Neutrophil (primary cell): ENCODE data around the gene EBF3.

Experiments
- H3K27ac ChIP-seq: fragments of 200-600 bp; sonication (generic); 2 replicates; pipeline ENCODE4 v1.5.1; 2016; ENCODE audit warnings: mild to moderate bottlenecking, moderate library complexity
- H3K27me3 ChIP-seq: fragments of 200-600 bp; sonication (generic); 2 replicates; pipeline ENCODE4 v1.6.0; 2016; ENCODE audit warnings: mild to moderate bottlenecking
- H3K36me3 ChIP-seq: fragments of 200-600 bp; sonication (generic); 2 replicates; pipeline ENCODE4 v1.5.1; 2017
- H3K4me1 ChIP-seq, 2 experiments: fragments of 200-600 bp in 1 of 2; sonication (generic) in 1 of 2; 1 replicate in 1 of 2; 2 replicates in 1 of 2; pipeline versions ENCODE4 v1.5.1 to v1.6.1; 2013 to 2016; ENCODE audit warnings: low read depth in 1 of 2, low read length in 1 of 2, mild to moderate bottlenecking in 1 of 2, moderate library complexity in 1 of 2; ENCODE audit not compliant: control insufficient read depth in 1 of 2, insufficient read depth in 1 of 2
- H3K4me3 ChIP-seq, 2 experiments: fragments of 200-600 bp in 1 of 2; sonication (generic) in 1 of 2; 1 replicate in 1 of 2; 2 replicates in 1 of 2; pipeline ENCODE4 v1.5.1; 2013 to 2016; ENCODE audit warnings: low read depth in 1 of 2, low read length in 1 of 2, mild to moderate bottlenecking in 1 of 2, moderate library complexity in 1 of 2
- H3K9me3 ChIP-seq: fragments of 200-600 bp; sonication (generic); 2 replicates; pipeline ENCODE4 v1.5.1; 2016
- TF ChIP-seq, protein P1 (sequence below): fragments of 200-600 bp; sonication (generic); IDR thresholded peaks from 2 replicates; pipeline ENCODE4 v1.5.1; 2016; ENCODE audit warnings: antibody characterized with exemption

EBF3 gene

DNA sequence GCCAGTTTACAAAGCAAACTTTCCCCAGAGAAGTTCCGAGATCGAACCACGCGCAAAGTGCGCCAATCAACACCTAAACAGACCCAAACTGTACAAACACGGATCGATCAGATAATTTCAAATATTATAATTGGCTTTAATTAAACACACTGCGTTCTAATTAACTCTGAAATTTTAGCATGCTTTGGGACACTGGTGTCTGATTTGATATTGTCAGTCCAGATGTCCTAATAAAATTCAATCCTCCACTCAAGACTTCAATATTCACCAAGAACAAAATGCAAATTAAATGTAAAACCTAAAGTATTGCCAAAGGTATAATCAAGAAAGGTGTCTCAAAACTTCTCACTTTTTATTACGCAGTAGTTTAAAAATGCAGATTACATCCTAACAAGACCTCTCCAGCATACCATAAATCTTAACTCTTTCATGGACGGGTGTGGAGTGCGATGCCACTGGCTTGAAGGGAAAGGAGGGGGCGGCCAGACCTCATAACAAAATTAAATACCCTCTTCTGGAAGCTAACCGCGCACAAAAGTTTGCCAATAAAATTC, 5.9 kb upstream of the EBF3 start:
- no peaks in the 10 kb centered on the region for H3K9me3 ChIP-seq
- no peak overlapping the region for H3K4me3 ChIP-seq
- peaks cover 100% of the 10 kb centered on the region for H3K27me3 ChIP-seq
- H3K4me1 ChIP-seq = peaks cover 0 to 3% of the 10 kb centered on the region in 2 experiments
- no peak overlapping the region for H3K27ac ChIP-seq
- H3K36me3 ChIP-seq = no peaks in the 10 kb centered on the region
- TF ChIP-seq, protein P1, sequence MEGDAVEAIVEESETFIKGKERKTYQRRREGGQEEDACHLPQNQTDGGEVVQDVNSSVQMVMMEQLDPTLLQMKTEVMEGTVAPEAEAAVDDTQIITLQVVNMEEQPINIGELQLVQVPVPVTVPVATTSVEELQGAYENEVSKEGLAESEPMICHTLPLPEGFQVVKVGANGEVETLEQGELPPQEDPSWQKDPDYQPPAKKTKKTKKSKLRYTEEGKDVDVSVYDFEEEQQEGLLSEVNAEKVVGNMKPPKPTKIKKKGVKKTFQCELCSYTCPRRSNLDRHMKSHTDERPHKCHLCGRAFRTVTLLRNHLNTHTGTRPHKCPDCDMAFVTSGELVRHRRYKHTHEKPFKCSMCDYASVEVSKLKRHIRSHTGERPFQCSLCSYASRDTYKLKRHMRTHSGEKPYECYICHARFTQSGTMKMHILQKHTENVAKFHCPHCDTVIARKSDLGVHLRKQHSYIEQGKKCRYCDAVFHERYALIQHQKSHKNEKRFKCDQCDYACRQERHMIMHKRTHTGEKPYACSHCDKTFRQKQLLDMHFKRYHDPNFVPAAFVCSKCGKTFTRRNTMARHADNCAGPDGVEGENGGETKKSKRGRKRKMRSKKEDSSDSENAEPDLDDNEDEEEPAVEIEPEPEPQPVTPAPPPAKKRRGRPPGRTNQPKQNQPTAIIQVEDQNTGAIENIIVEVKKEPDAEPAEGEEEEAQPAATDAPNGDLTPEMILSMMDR = no peak

DNA sequence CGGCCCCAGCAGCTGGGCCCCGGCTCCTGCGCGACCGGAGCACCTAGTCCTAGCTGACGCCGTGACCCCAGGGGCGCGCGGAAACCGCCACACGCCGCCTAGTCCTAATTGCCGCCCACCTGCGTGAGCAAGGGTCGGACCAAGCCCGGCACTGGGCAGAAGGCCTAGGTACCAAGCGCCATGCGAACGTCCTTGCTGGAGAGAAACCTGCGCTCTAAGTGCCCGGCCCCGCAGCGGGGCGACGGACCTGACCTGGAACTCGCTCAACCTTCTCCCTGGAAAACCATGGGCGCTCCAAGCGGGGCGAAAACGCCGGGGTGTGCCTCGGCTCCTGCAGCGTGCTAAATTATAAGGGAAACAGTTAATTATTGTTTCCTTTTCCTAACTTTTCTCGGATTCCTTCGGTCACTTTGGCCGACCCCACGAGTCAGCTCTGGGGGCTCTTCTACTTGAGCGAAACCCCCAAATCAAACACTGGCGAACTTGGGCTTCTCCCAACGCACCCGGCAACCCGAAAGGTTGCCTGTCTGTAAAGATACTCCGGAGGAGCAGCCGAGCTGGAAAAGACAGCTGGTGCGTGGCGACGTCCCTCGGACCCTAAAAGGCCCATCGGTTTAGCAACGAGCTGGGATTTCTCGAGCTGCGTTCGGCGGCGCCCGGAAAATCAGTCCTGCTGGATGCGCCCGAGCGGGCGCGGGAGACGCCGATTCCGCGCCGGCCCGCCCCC, 5.3 kb upstream of the EBF3 start:
- Histone ChIP-seq H3K27me3 (peaks cover 100% of the 10 kb centered on the region), H3K27ac (no peak overlapping the region), H3K4me1 (peaks cover 0 to 3% of the 10 kb centered on the region in 2 experiments), H3K36me3 (no peaks in the 10 kb centered on the region), H3K4me3 (no peak overlapping the region), H3K9me3 (no peaks in the 10 kb centered on the region)
- TF ChIP-seq, protein P1 = no peak

DNA sequence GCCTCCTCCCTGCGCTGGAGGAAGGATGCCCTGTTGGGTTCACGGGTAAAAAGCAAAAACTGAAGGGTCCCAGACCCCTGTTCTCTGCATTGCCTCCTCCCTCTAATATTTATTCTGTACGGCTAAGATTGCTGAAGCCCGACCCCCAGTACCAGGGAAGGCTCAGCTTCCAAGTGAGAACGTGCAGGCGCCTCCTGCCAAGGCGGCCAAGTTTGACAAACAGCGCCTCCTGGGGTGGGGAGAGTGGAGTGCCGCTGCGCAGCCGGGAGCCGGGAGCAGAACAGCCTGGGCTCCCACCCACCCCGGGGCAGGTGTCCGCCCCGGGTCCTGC, 4.7 kb upstream of the EBF3 start:
- no peak overlapping the region for H3K4me3 ChIP-seq
- no peaks in the 10 kb centered on the region for H3K9me3 ChIP-seq
- H3K27ac ChIP-seq = no peak overlapping the region
- TF ChIP-seq, protein P1 = no peak
- no peaks in the 10 kb centered on the region for H3K36me3 ChIP-seq
- H3K4me1 ChIP-seq = peaks cover 0 to 3% of the 10 kb centered on the region in 2 experiments
- H3K27me3 ChIP-seq = peaks cover 100% of the 10 kb centered on the region

DNA sequence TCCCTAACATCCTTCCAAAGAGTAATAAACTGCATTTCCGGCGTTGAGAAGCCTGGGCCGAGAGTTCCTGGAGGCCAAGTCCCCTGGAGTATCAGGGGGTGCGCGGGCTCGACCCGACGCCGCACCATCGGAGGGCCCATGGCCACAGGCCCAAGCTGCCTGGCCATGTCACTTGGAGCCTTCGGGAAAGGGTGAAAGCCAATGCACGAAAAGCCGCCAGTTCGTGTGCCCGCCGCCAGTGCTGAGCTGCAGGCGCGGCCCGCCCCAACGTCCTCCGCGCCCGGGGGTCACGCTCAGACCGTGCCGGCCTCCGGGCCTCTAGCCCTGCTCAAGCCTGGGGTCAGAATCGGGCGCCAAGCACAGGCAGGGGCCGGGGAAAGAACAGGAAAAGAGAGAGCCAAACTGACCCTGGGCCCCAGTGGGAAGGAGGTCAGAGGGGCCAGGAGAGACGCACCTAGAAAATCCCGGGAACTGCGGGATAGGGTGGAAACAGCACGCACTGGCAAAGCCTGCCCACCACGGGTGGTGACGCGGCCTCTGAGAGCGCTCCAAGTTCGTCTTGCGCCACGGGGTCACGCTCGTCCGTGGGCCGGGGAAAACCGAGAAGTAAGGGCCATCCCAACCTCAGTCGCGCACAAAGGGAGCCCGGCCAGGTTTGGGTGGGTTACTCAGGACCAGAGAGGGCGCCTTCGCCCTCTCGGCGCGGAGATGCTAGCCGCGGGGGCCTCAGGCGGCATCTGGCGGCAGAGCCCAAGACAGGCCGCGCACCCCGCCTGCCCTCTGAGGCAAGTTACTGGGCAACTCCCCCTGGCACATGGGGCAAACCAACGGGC, 4.2 kb upstream of the EBF3 start:
- H3K27ac ChIP-seq = no peak overlapping the region
- H3K4me1 ChIP-seq = peaks cover 0 to 4% of the 10 kb centered on the region in 2 experiments
- TF ChIP-seq, protein P1 = no peak
- no peaks in the 10 kb centered on the region for H3K9me3 ChIP-seq
- H3K27me3 ChIP-seq = peaks cover 100% of the 10 kb centered on the region
- no peak overlapping the region for H3K4me3 ChIP-seq
- no peaks in the 10 kb centered on the region for H3K36me3 ChIP-seq

DNA sequence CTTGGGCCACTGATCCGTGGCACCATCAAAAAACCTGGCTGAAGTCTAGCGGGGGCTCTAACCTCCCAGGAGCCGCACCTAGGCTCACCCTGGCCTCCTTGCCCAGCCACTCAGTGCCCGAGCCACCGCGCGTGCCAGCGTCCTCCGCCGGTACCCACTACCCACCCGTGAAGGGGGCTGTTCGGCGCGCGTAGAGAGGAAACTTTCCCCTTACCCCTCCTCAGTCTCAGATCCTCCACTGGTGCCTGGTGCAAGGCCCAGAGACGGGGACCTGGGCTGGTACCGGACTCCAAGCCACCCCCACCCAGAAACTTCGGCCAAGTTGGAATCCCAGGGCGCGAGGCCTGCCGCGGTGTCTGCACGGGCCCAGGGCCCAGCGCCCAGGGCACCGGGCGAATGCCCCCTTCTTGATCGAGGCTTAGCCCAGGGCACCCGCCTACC, 3.5 kb upstream of the EBF3 start:
- TF ChIP-seq, protein P1 = no peak
- H3K9me3 ChIP-seq = no peaks in the 10 kb centered on the region
- H3K27ac ChIP-seq = no peak overlapping the region
- H3K4me3 ChIP-seq = no peak overlapping the region
- peaks cover 100% of the 10 kb centered on the region for H3K27me3 ChIP-seq
- no peaks in the 10 kb centered on the region for H3K36me3 ChIP-seq
- H3K4me1 ChIP-seq = peaks cover 6 to 10% of the 10 kb centered on the region in 2 experiments
